Vagina (tissue), 2 donors: ENCODE measurements around the gene HIVEP2.

Source experiments
- POLR2A ChIP-seq, 2 donors: fragments of 450-650 bp; IDR thresholded peaks; one replicate each; pipeline ENCODE4 v1.6.1; 2017; ENCODE audit warnings: antibody characterized with exemption in 2 of 2, mild to moderate bottlenecking in 2 of 2, moderate library complexity in 2 of 2
- TF ChIP-seq, protein P1 (sequence below), 3 experiments: fragments of 450-650 bp in 2 of 3; fragments of 200-600 bp in 1 of 3; sonication (generic) in 1 of 3; IDR thresholded peaks; one replicate each; pipeline ENCODE4 v1.5.1; 2017 to 2019; ENCODE audit warnings: antibody characterized with exemption in 3 of 3, mild to moderate bottlenecking in 2 of 3, moderate library complexity in 2 of 3

DNA sequence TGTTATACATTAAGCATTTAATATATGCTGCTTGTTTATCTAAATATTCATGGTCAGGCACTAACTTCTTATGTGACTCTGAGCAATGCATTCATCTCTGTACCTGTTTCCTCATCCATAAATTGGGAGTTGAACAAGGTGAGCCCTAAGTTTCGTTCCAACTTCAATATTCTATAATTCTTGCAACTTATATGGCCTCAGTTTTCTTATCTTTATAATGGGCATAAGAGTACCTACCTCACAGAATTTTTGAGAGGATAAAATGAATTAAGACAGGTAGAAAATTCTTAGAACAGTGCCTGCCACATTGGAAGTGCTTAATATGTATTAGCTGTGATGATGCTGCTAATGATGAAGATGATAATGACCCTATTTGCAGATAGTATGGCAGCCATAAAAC, 11.8 kb upstream of the HIVEP2 start:
- TF ChIP-seq, protein P1, sequence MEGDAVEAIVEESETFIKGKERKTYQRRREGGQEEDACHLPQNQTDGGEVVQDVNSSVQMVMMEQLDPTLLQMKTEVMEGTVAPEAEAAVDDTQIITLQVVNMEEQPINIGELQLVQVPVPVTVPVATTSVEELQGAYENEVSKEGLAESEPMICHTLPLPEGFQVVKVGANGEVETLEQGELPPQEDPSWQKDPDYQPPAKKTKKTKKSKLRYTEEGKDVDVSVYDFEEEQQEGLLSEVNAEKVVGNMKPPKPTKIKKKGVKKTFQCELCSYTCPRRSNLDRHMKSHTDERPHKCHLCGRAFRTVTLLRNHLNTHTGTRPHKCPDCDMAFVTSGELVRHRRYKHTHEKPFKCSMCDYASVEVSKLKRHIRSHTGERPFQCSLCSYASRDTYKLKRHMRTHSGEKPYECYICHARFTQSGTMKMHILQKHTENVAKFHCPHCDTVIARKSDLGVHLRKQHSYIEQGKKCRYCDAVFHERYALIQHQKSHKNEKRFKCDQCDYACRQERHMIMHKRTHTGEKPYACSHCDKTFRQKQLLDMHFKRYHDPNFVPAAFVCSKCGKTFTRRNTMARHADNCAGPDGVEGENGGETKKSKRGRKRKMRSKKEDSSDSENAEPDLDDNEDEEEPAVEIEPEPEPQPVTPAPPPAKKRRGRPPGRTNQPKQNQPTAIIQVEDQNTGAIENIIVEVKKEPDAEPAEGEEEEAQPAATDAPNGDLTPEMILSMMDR (IDR thresholded peaks at IDR 0.05): no peak
- no peak for TF ChIP-seq POLR2A (IDR thresholded peaks at IDR 0.05)
